Trophoblast cell (in vitro differentiated cells and primary cell): ENCODE measurements around the gene BDKRB2.

Experiments used
- DNase-seq, 2 donors: peaks; one replicate each; pipeline ENCODE4 v3.0.0-alpha.2; 2016
- H2AFZ ChIP-seq: 2 replicates; pipeline ENCODE4 v1.6.1; 2013; ENCODE audit warnings: low read length, moderate library complexity, mild to moderate bottlenecking; ENCODE audit not compliant: insufficient read depth, poor library complexity
- H2AK5ac ChIP-seq: 2 replicates; pipeline ENCODE4 v1.6.1; 2013; ENCODE audit warnings: mild to moderate bottlenecking, low read length
- H2BK120ac ChIP-seq: 2 replicates; pipeline ENCODE4 v1.6.1; 2013; ENCODE audit warnings: low read length, mild to moderate bottlenecking, moderate library complexity; ENCODE audit not compliant: insufficient read depth, poor library complexity
- H2BK12ac ChIP-seq: 2 replicates; pipeline ENCODE4 v1.6.1; 2013; ENCODE audit warnings: mild to moderate bottlenecking, low read length, moderate library complexity
- H2BK5ac ChIP-seq: 2 replicates; pipeline ENCODE4 v1.6.1; 2013; ENCODE audit warnings: low read length, low read depth, moderate library complexity, mild to moderate bottlenecking; ENCODE audit not compliant: poor library complexity
- H3K14ac ChIP-seq: 2 replicates; pipeline ENCODE4 v1.6.1; 2013; ENCODE audit warnings: mild to moderate bottlenecking, low read length
- H3K18ac ChIP-seq: 2 replicates; pipeline ENCODE4 v1.6.1; 2013; ENCODE audit warnings: mild to moderate bottlenecking, low read length
- H3K23ac ChIP-seq: 2 replicates; pipeline ENCODE4 v1.6.1; 2013; ENCODE audit warnings: low read length
- H3K27ac ChIP-seq: 2 replicates; pipeline ENCODE4 v1.5.1; 2013; ENCODE audit warnings: low read depth, mild to moderate bottlenecking, inconsistent platforms, low read length, moderate library complexity
- H3K27me3 ChIP-seq: 2 replicates; pipeline ENCODE4 v1.6.1; 2013; ENCODE audit warnings: inconsistent platforms, mild to moderate bottlenecking, low read length, moderate library complexity; ENCODE audit not compliant: insufficient read depth
- H3K36me3 ChIP-seq, 2 experiments: 1 replicate in 1 of 2; 2 replicates in 1 of 2; pipeline ENCODE4 v1.6.1; 2013; ENCODE audit warnings: low read length in 2 of 2, mild to moderate bottlenecking in 2 of 2, moderate library complexity in 1 of 2; ENCODE audit not compliant: insufficient read depth in 2 of 2, control insufficient read depth in 1 of 2
- H3K4ac ChIP-seq: 2 replicates; pipeline ENCODE4 v1.6.1; 2013; ENCODE audit warnings: low read depth, mild to moderate bottlenecking, low read length, moderate library complexity
- H3K4me1 ChIP-seq, 2 experiments: 1 replicate in 1 of 2; 2 replicates in 1 of 2; pipeline ENCODE4 v1.6.1; 2013; ENCODE audit warnings: low read length in 2 of 2, mild to moderate bottlenecking in 2 of 2, moderate library complexity in 1 of 2; ENCODE audit not compliant: insufficient read depth in 2 of 2, control insufficient read depth in 1 of 2
- H3K4me2 ChIP-seq: 2 replicates; pipeline ENCODE4 v1.6.1; 2013; ENCODE audit warnings: inconsistent platforms, mild to moderate bottlenecking, low read length, moderate library complexity
- H3K4me3 ChIP-seq: 2 replicates; pipeline ENCODE4 v1.5.1; 2013; ENCODE audit warnings: mild to moderate bottlenecking, low read depth, low read length, inconsistent platforms
- H3K79me1 ChIP-seq: one replicate; pipeline ENCODE4 v1.6.1; 2013; ENCODE audit warnings: low read length
- H3K79me2 ChIP-seq: 2 replicates; pipeline ENCODE4 v1.6.1; 2013; ENCODE audit warnings: low read length, mild to moderate bottlenecking; ENCODE audit not compliant: control insufficient read depth, insufficient read depth, poor library complexity
- H3K9ac ChIP-seq: 2 replicates; pipeline ENCODE4 v1.6.1; 2013; ENCODE audit warnings: mild to moderate bottlenecking, low read length
- H3K9me3 ChIP-seq: 2 replicates; pipeline ENCODE4 v1.6.1; 2013; ENCODE audit warnings: low read depth, mild to moderate bottlenecking, control low read depth, inconsistent platforms, low read length; ENCODE audit not compliant: insufficient read depth
- H4K12ac ChIP-seq: 2 replicates; pipeline ENCODE4 v1.6.1; 2013; ENCODE audit warnings: low read depth, mild to moderate bottlenecking, low read length, moderate library complexity
- H4K8ac ChIP-seq: 2 replicates; pipeline ENCODE4 v1.6.1; 2013; ENCODE audit warnings: low read depth, mild to moderate bottlenecking, low read length, moderate library complexity
- H4K91ac ChIP-seq: one replicate; pipeline ENCODE4 v1.6.1; 2013; ENCODE audit warnings: low read depth, mild to moderate bottlenecking, low read length, moderate library complexity
- WGBS: extraction: QIAGEN DNeasy Blood & Tissue Kit; methylation state at CpG from one replicate; pipeline ENCODE4 v1.1.7; 2013; ENCODE audit warnings: missing lambda C conversion rate; ENCODE audit not compliant: insufficient read length, insufficient coverage; ENCODE audit errors: extremely low coverage; 5-methylcytosine and 5-hydroxymethylcytosine counted together

The BDKRB2 gene

GRCh38 chr14:96274543-96274942 lies 69.9 kb downstream of the BDKRB2 start:
- H3K23ac ChIP-seq: no peak overlapping the region
- H3K27me3 ChIP-seq: no peaks in the 10 kb centered on the region
- peaks cover 0 to 5% of the 10 kb centered on the region in 2 experiments for H3K36me3 ChIP-seq
- no peak overlapping the region for H3K4me2 ChIP-seq
- no peak overlapping the region for H3K4me3 ChIP-seq
- H3K9me3 ChIP-seq: peaks cover 3% of the 10 kb centered on the region
- peak overlapping the region; percentile 69 for H4K91ac ChIP-seq
- peaks cover 25 to 26% of the 10 kb centered on the region in 2 experiments for H3K4me1 ChIP-seq
- no peak overlapping the region for H3K4ac ChIP-seq
- no peak overlapping the region for H2AFZ ChIP-seq
- peak overlapping the region; percentile 54 for H2BK120ac ChIP-seq
- peak overlapping the region; percentile 55 for H4K8ac ChIP-seq
- H2BK12ac ChIP-seq: peak overlapping the region; percentile 81
- H3K9ac ChIP-seq: no peak overlapping the region
- H3K79me1 ChIP-seq: peaks cover 56% of the 10 kb centered on the region
- peak overlapping the region; percentile 43 for H3K27ac ChIP-seq
- peak overlapping the region; percentile 49 for H2BK5ac ChIP-seq
- H3K14ac ChIP-seq: no peak overlapping the region
- H3K79me2 ChIP-seq: peaks cover 10% of the 10 kb centered on the region
- H4K12ac ChIP-seq: no peak overlapping the region
- H2AK5ac ChIP-seq: no peak overlapping the region
- peak overlapping the region; percentile 8 for H3K18ac ChIP-seq
- WGBS: no CpG with 5 or more reads among the region's 6 CpGs
- peak; percentile 80 to 85 for DNase-seq

- Histone ChIP-seq H3K27me3 (no peaks in the 10 kb centered on the region), H3K23ac (no peak overlapping the region), H3K9me3 (peaks cover 3% of the 10 kb centered on the region), H3K36me3 (peaks cover 0 to 5% of the 10 kb centered on the region in 2 experiments), H3K4me3 (no peak overlapping the region), H3K4me1 (peaks cover 28 to 30% of the 10 kb centered on the region in 2 experiments), H3K9ac (no peak overlapping the region), H4K12ac (no peak overlapping the region), H3K79me1 (peaks cover 60% of the 10 kb centered on the region), H2AFZ (no peak overlapping the region), H2AK5ac (no peak overlapping the region), H3K14ac (peak overlapping the region; percentile 33), H3K4ac (peak overlapping the region; percentile 41), H2BK120ac (peak overlapping the region; percentile 86), H3K4me2 (peak overlapping the region; percentile 18), H2BK5ac (peak overlapping the region; percentile 83), H4K91ac (peak overlapping the region; percentile 93), H3K79me2 (peaks cover 9% of the 10 kb centered on the region), H3K18ac (no peak overlapping the region), H3K27ac (peak overlapping the region; percentile 43), H2BK12ac (peak overlapping the region; percentile 61), H4K8ac (peak overlapping the region; percentile 57)
- no CpG with 5 or more reads among the region's 17 CpGs for WGBS
- DNase-seq: peak; percentile 45 to 78
Observed at GRCh38 chr14:96275177-96276112, 70.8 kb downstream of the BDKRB2 start.

GRCh38 chr14:96277890-96278289 lies 73.3 kb downstream of the BDKRB2 start:
- Histone ChIP-seq H4K91ac (peak overlapping the region; percentile 99), H3K23ac (no peak overlapping the region), H3K9me3 (peaks cover 3% of the 10 kb centered on the region), H3K4me1 (peaks cover 32 to 33% of the 10 kb centered on the region in 2 experiments), H3K14ac (peak overlapping the region; percentile 94), H3K79me1 (peaks cover 62% of the 10 kb centered on the region), H3K27ac (no peak overlapping the region), H3K18ac (peak overlapping the region; percentile 80), H3K4me2 (no peak overlapping the region), H3K79me2 (peaks cover 11% of the 10 kb centered on the region), H2AK5ac (peak overlapping the region; percentile 98), H3K9ac (no peak overlapping the region), H3K27me3 (no peaks in the 10 kb centered on the region), H2BK5ac (peak overlapping the region; percentile 92), H2AFZ (peak overlapping the region; percentile 33), H2BK120ac (peak overlapping the region; percentile 99), H2BK12ac (peak overlapping the region; percentile 99), H3K36me3 (peaks cover 0 to 5% of the 10 kb centered on the region in 2 experiments), H3K4me3 (no peak overlapping the region), H3K4ac (peak overlapping the region; percentile 66), H4K8ac (peak overlapping the region; percentile 47), H4K12ac (no peak overlapping the region)
- no peak for DNase-seq
- no CpG with 5 or more reads among the region's 1 CpG for WGBS

GRCh38 chr14:96279564-96279963 lies 74.9 kb downstream of the BDKRB2 start:
- Histone ChIP-seq H2AK5ac (peak overlapping the region; percentile 28), H3K4me1 (peaks cover 28% of the 10 kb centered on the region in 2 experiments), H3K27me3 (no peaks in the 10 kb centered on the region), H3K9ac (no peak overlapping the region), H3K4me2 (peak overlapping the region; percentile 4), H3K4me3 (no peak overlapping the region), H4K12ac (no peak overlapping the region), H3K27ac (peak overlapping the region; percentile 95), H2BK5ac (peak overlapping the region; percentile 96), H2BK12ac (peak overlapping the region; percentile 64), H3K23ac (no peak overlapping the region), H2AFZ (no peak overlapping the region), H3K79me2 (peaks cover 11% of the 10 kb centered on the region), H2BK120ac (peak overlapping the region; percentile 96), H3K4ac (peak overlapping the region; percentile 9), H3K18ac (peak overlapping the region; percentile 10), H4K8ac (peak overlapping the region; percentile 72), H3K36me3 (peaks cover 4 to 11% of the 10 kb centered on the region in 2 experiments), H3K9me3 (peaks cover 3% of the 10 kb centered on the region), H3K14ac (no peak overlapping the region), H4K91ac (peak overlapping the region; percentile 95), H3K79me1 (peaks cover 59% of the 10 kb centered on the region)
- DNase-seq: peak; percentile 57 to 74
- WGBS: no CpG with 5 or more reads among the region's 8 CpGs
